Measurements from ENCODE around the gene AMACR. TPM values are rescaled to one million over a fixed set of nuclear protein-coding genes. Genes with fewer than 3 reads are reported as not detected.
A peak's percentile ranks its signal among the peaks of the same experiment; 100 is the strongest.

The AMACR gene
- total and polyA plus RNA-seq, 9 of the 15 experiments (the other 6 are each of a cell fraction or from before 2014, with no cell fraction given): 0.72 to 4.6 (median 4.0) TPM

- peak within 1 kb of the TSS; percentile 60 for H3K4me2 ChIP-seq (ENCODE audit: insufficient read depth, low read length)
- H3K9me3 ChIP-seq (replicated peaks; ENCODE audit: control insufficient read depth, insufficient read depth, low read depth, low read length): peaks cover 5% of the 10 kb centered on the region; the same call in 1 of the 2 replicates
- H3K4me1 ChIP-seq (replicated peaks in 1 of 2; ENCODE audit: control insufficient read depth in 2 of 2, insufficient read depth in 2 of 2, low read length in 2 of 2): peaks cover 6 to 14% of the 10 kb centered on the region in 2 experiments; a peak in 4 of 5 replicates
- no peak within 1 kb of the TSS; the same call in 2 of the 3 replicates for H3K27ac ChIP-seq (ENCODE audit: extremely low read depth, low read depth, low read length)
- FAIRE-seq (no peak), DNase-seq (ENCODE audit: extremely low read depth in 1 of 4, low spot score in 3 of 4) (peak in 1 of 4 experiments; percentile 56), ATAC-seq (peak; percentile 68)
- no TSS peak for BruUV-seq (replicated peaks)
- intact Hi-C loops (cut with micrococcal nuclease) (no loop called here), in situ Hi-C loops (cut with MboI) (no loop called here)
- ChIA-PET POLR2A (no interaction called here), CTCF (ENCODE audit: low intra/inter-chr PET ratio) (no interaction called here)
- no peaks in the 10 kb centered on the region for H4K20me1 ChIP-seq (replicated peaks; ENCODE audit: control insufficient read depth, insufficient read depth, low read length)
- peak within 1 kb of the TSS; percentile 71 for H2AFZ ChIP-seq (ENCODE audit: low read depth, low read length)
- H3K36me3 ChIP-seq (ENCODE audit: control insufficient read depth, insufficient read depth, low read length): no peaks in the 10 kb centered on the region
- no peaks in the 10 kb centered on the region for H3K9me1 ChIP-seq (ENCODE audit: control insufficient read depth, insufficient read depth, low read length)
- 5% methylated on average over 6 of the region's 7 CpGs for WGBS (ENCODE audit: insufficient coverage, low coverage, missing lambda C conversion rate)
- no peaks in the 10 kb centered on the region for H3K79me2 ChIP-seq (ENCODE audit: control insufficient read depth, insufficient read depth, low read length)
- peaks cover 9 to 11% of the 10 kb centered on the region in 2 experiments; a peak in 4 of 5 replicates for H3K27me3 ChIP-seq (ENCODE audit: control insufficient read depth in 2 of 2, insufficient read depth in 2 of 2, low read length in 2 of 2)
- H3K9ac ChIP-seq (ENCODE audit: insufficient read depth in 1 of 2, low read depth in 2 of 2, low read length in 2 of 2): peak within 1 kb of the TSS; percentile 7 to 15; a peak in 1 of 4 replicates
- no peak within 1 kb of the TSS for H3K4me3 ChIP-seq
- TF ChIP-seq BHLHE40 (IDR thresholded peaks at IDR 0.05; ENCODE audit: low read length): peak; percentile 41; the same call in 1 of the 2 replicates
- TF ChIP-seq CXXC5 (CRISPR knock-in tag; IDR thresholded peaks at IDR 0.05): no peak
- TF ChIP-seq ZNF512 (tag; IDR thresholded peaks at IDR 0.05): no peak
- TF ChIP-seq MEF2A (IDR thresholded peaks at IDR 0.05; ENCODE audit: control insufficient read depth, low read depth, low read length): no peak
- peak; percentile 73; the same call in 1 of the 2 replicates for TF ChIP-seq NFRKB (IDR thresholded peaks at IDR 0.05; ENCODE audit: low read depth)
- no peak for TF ChIP-seq DLX4 (CRISPR knock-in tag; IDR thresholded peaks at IDR 0.05)
- no peak for TF ChIP-seq FOXK1 (CRISPR knock-in tag; IDR thresholded peaks at IDR 0.05; ENCODE audit: borderline replicate concordance)
- no peak for TF ChIP-seq BCOR (IDR thresholded peaks at IDR 0.05)
- no peak for TF ChIP-seq BRCA1 (IDR thresholded peaks at IDR 0.05)
- TF ChIP-seq BRCA1 (CRISPR knock-in tag; IDR thresholded peaks at IDR 0.05): no peak
- no peak for TF ChIP-seq PCBP2 (IDR thresholded peaks at IDR 0.05; ENCODE audit: low read depth, low read length, poor library complexity, severe bottlenecking)
- peak; percentile 45; the same call in 1 of the 2 replicates for TF ChIP-seq HBP1 (CRISPR knock-in tag; IDR thresholded peaks at IDR 0.05)
- TF ChIP-seq STAT5A (IDR thresholded peaks at IDR 0.05; ENCODE audit: borderline replicate concordance, low read length): no peak
- peak; percentile 62 for TF ChIP-seq MAX (CRISPR knock-in tag; IDR thresholded peaks at IDR 0.05)
- TF ChIP-seq ZNF717 (CRISPR knock-in tag; IDR thresholded peaks at IDR 0.05): no peak
- TF ChIP-seq ELK3 (CRISPR knock-in tag; IDR thresholded peaks at IDR 0.05): no peak
- TF ChIP-seq L3MBTL2 (IDR thresholded peaks at IDR 0.05): peak; percentile 23; the same call in 1 of the 2 replicates
- TF ChIP-seq ELF2 (CRISPR knock-in tag; IDR thresholded peaks at IDR 0.05): no peak
- TF ChIP-seq SREBF1 (IDR thresholded peaks at IDR 0.05; ENCODE audit: borderline replicate concordance, low read depth, low read length): no peak
Observed at GRCh38 chr5:33984671-33985124, 23.2 kb downstream of the AMACR start, which contains the start of gene SLC45A2. Gene SLC45A2, minus strand, starts transcription at chr5:33984693. Its CDS starts 110 bp downstream, at chr5:33984583.

All from K562 (cell line).